Measurements from ENCODE around the gene POLD2.

- TF ChIP-seq TAF1 (IDR thresholded peaks at IDR 0.05; ENCODE audit: borderline replicate concordance, low read depth, low read length), result no peak
- no peak for TF ChIP-seq POLR2A (IDR thresholded peaks at IDR 0.05; ENCODE audit: low read depth, low read length)
Measured at GRCh38 chr7:44077061-44077460, 46.3 kb downstream of the POLD2 start.
